KMS-11 (cell line): ENCODE data around the gene KCNH5.

Experiments
- H2AFZ ChIP-seq: fragments of 200-600 bp; sonication (generic); 2 replicates; pipeline ENCODE4 v1.6.1; 2016; ENCODE audit warnings: antibody characterized with exemption, mixed run types, low read depth
- H3K27ac ChIP-seq: fragments of 200-600 bp; sonication (generic); 2 replicates; pipeline ENCODE4 v1.6.1; 2016; ENCODE audit warnings: mild to moderate bottlenecking, mixed run types
- H3K27me3 ChIP-seq: fragments of 200-600 bp; sonication (generic); 2 replicates; pipeline ENCODE4 v1.6.1; 2017; ENCODE audit warnings: mild to moderate bottlenecking, low read depth, mixed run types, moderate library complexity; ENCODE audit not compliant: insufficient read depth
- H3K36me3 ChIP-seq: fragments of 200-600 bp; sonication (generic); 2 replicates; pipeline ENCODE4 v1.6.1; 2017; ENCODE audit warnings: mild to moderate bottlenecking, mixed run types; ENCODE audit not compliant: insufficient read depth
- H3K4me1 ChIP-seq: fragments of 200-600 bp; sonication (generic); 2 replicates; pipeline ENCODE4 v1.6.1; 2016; ENCODE audit warnings: mild to moderate bottlenecking, low read depth, mixed run types; ENCODE audit not compliant: poor library complexity, severe bottlenecking
- H3K4me2 ChIP-seq: fragments of 200-600 bp; sonication (generic); 2 replicates; pipeline ENCODE4 v1.7.0; 2016; ENCODE audit warnings: mild to moderate bottlenecking, mixed run types
- H3K4me3 ChIP-seq: fragments of 200-600 bp; sonication (generic); IDR thresholded peaks from 2 replicates; pipeline ENCODE4 v1.6.1; 2017; ENCODE audit warnings: low read depth, low read length, mixed read lengths; ENCODE audit not compliant: insufficient read depth
- H3K79me2 ChIP-seq: fragments of 200-600 bp; sonication (generic); 2 replicates; pipeline ENCODE4 v1.6.1; 2016; ENCODE audit warnings: low read depth, mixed run types; ENCODE audit not compliant: insufficient read depth
- H3K9ac ChIP-seq: fragments of 200-600 bp; sonication (generic); 2 replicates; pipeline ENCODE4 v1.6.1; 2016; ENCODE audit warnings: mild to moderate bottlenecking, mixed run types
- H4K20me1 ChIP-seq: fragments of 200-600 bp; sonication (generic); 2 replicates; pipeline ENCODE4 v1.6.1; 2016; ENCODE audit warnings: mild to moderate bottlenecking, mixed run types; ENCODE audit not compliant: insufficient read depth
- CTCF ChIP-seq: fragments of 200-600 bp; sonication (generic); conservative IDR thresholded peaks from 2 replicates; pipeline ENCODE4 v1.6.1; 2017; ENCODE audit warnings: low read depth, mild to moderate bottlenecking, antibody characterized with exemption, low read length, moderate library complexity, mixed read lengths

Gene KCNH5

GRCh38 chr14:62914025-62914424, 131.2 kb downstream of the KCNH5 start:
- H3K4me2 ChIP-seq, result no peak overlapping the region
- no peak overlapping the region for H3K4me3 ChIP-seq
- H3K79me2 ChIP-seq, result no peaks in the 10 kb centered on the region
- no peak overlapping the region for H3K9ac ChIP-seq
- H3K27ac ChIP-seq, result no peak overlapping the region
- H3K27me3 ChIP-seq, result no peaks in the 10 kb centered on the region
- TF ChIP-seq CTCF, result no peak
- no peaks in the 10 kb centered on the region for H3K4me1 ChIP-seq
- no peak overlapping the region for H2AFZ ChIP-seq
- no peaks in the 10 kb centered on the region for H4K20me1 ChIP-seq
- H3K36me3 ChIP-seq, result no peaks in the 10 kb centered on the region

- Histone ChIP-seq H3K4me2 (no peak overlapping the region), H3K27ac (no peak overlapping the region), H3K9ac (no peak overlapping the region), H2AFZ (no peak overlapping the region), H4K20me1 (no peaks in the 10 kb centered on the region), H3K79me2 (no peaks in the 10 kb centered on the region), H3K4me1 (no peaks in the 10 kb centered on the region), H3K36me3 (no peaks in the 10 kb centered on the region), H3K4me3 (no peak overlapping the region), H3K27me3 (no peaks in the 10 kb centered on the region)
- no peak for TF ChIP-seq CTCF
These were observed 136.8 kb downstream of the KCNH5 start for GRCh38 chr14:62908506-62908905.

- Histone ChIP-seq H3K4me2 (no peak overlapping the region), H3K27me3 (no peaks in the 10 kb centered on the region), H3K79me2 (no peaks in the 10 kb centered on the region), H3K36me3 (no peaks in the 10 kb centered on the region), H2AFZ (no peak overlapping the region), H3K9ac (no peak overlapping the region), H3K4me3 (no peak overlapping the region), H4K20me1 (no peaks in the 10 kb centered on the region), H3K27ac (no peak overlapping the region), H3K4me1 (no peaks in the 10 kb centered on the region)
- TF ChIP-seq CTCF, result no peak
These were observed 139.7 kb downstream of the KCNH5 start for GRCh38 chr14:62905566-62905965.

GRCh38 chr14:62897771-62898170, 147.5 kb downstream of the KCNH5 start:
- H3K4me3 ChIP-seq, result no peak overlapping the region
- H3K36me3 ChIP-seq, result no peaks in the 10 kb centered on the region
- H4K20me1 ChIP-seq, result no peaks in the 10 kb centered on the region
- no peak overlapping the region for H2AFZ ChIP-seq
- no peaks in the 10 kb centered on the region for H3K79me2 ChIP-seq
- no peak for TF ChIP-seq CTCF
- no peaks in the 10 kb centered on the region for H3K4me1 ChIP-seq
- H3K27ac ChIP-seq, result no peak overlapping the region
- H3K9ac ChIP-seq, result no peak overlapping the region
- no peaks in the 10 kb centered on the region for H3K27me3 ChIP-seq
- H3K4me2 ChIP-seq, result no peak overlapping the region
